Chondrocyte (in vitro differentiated cells): ENCODE measurements around the gene EPC1. TPM values are rescaled to one million over a fixed set of nuclear protein-coding genes. Genes with fewer than 3 reads are reported as not detected.

Experiments
- DNase-seq: peaks from one replicate; pipeline ENCODE4 v3.0.0; 2021; ENCODE audit warnings: mixed read lengths, low spot score
- H3K27ac Mint-ChIP-seq: one replicate; pipeline ENCODE4 v1.8.0; 2021; ENCODE audit warnings: mild to moderate bottlenecking, moderate library complexity, mixed read lengths; ENCODE audit not compliant: unreplicated experiment
- H3K27me3 Mint-ChIP-seq: 2 replicates; pipeline ENCODE4 v1.8.0; 2021; ENCODE audit warnings: low read depth, mixed read lengths
- H3K36me3 Mint-ChIP-seq: 2 replicates; pipeline ENCODE4 v1.8.0; 2021; ENCODE audit warnings: low read depth, mixed read lengths
- H3K4me1 Mint-ChIP-seq: 2 replicates; pipeline ENCODE4 v1.8.0; 2021; ENCODE audit warnings: low read depth, mild to moderate bottlenecking, mixed read lengths
- H3K4me3 Mint-ChIP-seq: one replicate; pipeline ENCODE4 v1.8.0; 2021; ENCODE audit warnings: mild to moderate bottlenecking, moderate library complexity, mixed read lengths; ENCODE audit not compliant: unreplicated experiment
- H3K9me3 Mint-ChIP-seq: 2 replicates; pipeline ENCODE4 v1.8.0; 2021; ENCODE audit warnings: low read depth, mixed read lengths
- total RNA-seq: library from RNA; stranded (reverse); gene quantifications from 3 replicates; pipeline ENCODE4 v1.2.1, GENCODE V29; 2021
- TF ChIP-seq, protein P1 (sequence below): fragments of 200-600 bp; sonication (generic); IDR thresholded peaks from 2 replicates; pipeline ENCODE4 v1.5.0; 2021; ENCODE audit warnings: antibody characterized with exemption, mild to moderate bottlenecking, moderate library complexity

The EPC1 gene
- total RNA-seq, 1 donor from 2014 or later = 22.0 TPM

DNA sequence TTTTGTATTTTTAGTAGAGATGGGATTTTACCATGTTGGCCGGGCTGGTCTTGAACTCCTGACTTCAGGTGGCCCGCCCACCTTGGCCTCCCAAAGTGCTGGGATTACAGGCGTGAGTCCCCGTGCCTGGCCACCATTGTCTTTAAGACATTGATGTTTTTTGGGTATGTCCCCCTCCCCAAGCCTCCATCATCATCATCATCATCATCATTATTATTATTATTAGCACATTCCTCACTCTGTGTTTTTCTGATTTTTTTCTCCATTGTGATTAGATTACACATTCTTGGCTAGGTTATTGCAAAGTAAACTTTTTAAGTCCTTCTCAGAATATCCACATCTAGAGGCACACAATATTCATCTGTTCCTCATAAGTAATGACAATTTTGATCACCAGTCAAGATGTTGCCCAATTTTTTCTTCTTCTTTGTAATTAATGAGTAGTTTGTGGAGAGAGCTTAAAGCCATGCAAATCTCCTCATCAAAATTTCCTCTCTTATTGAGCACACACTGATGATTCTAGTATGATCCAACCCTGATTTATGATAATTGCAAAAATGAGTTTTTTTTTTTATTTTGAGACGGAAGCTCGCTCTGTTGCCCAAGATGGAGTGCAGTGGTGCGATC lies 47.5 kb downstream of the EPC1 start:
- TF ChIP-seq, protein P1, sequence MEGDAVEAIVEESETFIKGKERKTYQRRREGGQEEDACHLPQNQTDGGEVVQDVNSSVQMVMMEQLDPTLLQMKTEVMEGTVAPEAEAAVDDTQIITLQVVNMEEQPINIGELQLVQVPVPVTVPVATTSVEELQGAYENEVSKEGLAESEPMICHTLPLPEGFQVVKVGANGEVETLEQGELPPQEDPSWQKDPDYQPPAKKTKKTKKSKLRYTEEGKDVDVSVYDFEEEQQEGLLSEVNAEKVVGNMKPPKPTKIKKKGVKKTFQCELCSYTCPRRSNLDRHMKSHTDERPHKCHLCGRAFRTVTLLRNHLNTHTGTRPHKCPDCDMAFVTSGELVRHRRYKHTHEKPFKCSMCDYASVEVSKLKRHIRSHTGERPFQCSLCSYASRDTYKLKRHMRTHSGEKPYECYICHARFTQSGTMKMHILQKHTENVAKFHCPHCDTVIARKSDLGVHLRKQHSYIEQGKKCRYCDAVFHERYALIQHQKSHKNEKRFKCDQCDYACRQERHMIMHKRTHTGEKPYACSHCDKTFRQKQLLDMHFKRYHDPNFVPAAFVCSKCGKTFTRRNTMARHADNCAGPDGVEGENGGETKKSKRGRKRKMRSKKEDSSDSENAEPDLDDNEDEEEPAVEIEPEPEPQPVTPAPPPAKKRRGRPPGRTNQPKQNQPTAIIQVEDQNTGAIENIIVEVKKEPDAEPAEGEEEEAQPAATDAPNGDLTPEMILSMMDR = no peak
- H3K27ac Mint-ChIP-seq = no peak overlapping the region
- H3K4me3 Mint-ChIP-seq = no peak overlapping the region
- DNase-seq = no peak
- H3K9me3 Mint-ChIP-seq = no peaks in the 10 kb centered on the region
- H3K36me3 Mint-ChIP-seq = peaks cover 6% of the 10 kb centered on the region
- H3K27me3 Mint-ChIP-seq = no peaks in the 10 kb centered on the region
- peaks cover 15% of the 10 kb centered on the region for H3K4me1 Mint-ChIP-seq

DNA sequence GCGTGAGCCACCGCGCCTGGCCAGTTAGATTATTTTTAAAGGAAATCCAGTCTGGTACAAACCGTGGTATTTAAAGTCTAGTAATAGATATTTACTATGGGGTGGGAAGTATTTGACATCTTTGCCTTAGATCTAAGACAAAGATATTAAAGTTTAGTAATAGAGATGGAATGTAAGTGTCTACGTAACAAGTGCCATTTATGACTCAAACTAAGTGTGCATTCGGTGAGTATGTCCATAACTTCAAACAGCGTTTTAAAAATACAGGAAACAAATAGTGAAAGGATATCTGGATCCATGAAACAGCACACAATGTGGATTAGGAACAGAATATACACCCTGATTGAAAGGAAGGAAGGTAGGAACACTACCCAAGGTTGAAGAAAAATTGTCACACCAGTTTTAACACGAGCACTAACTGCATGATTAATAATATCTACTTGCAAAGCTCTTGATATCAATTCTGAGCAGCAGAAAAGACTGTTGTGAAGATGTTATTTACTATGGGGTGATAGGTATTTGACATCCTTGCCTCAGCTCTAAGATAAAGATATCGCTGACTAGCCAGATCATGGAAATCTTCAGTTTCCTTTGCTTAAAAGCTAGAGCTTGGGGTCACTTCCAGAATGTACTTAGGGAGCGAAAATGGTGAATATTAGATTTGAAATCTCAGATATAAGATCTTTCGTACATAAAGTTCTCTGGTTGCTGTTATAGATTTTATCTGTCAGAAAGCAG lies 48.7 kb downstream of the EPC1 start:
- no peaks in the 10 kb centered on the region for H3K9me3 Mint-ChIP-seq

DNA sequence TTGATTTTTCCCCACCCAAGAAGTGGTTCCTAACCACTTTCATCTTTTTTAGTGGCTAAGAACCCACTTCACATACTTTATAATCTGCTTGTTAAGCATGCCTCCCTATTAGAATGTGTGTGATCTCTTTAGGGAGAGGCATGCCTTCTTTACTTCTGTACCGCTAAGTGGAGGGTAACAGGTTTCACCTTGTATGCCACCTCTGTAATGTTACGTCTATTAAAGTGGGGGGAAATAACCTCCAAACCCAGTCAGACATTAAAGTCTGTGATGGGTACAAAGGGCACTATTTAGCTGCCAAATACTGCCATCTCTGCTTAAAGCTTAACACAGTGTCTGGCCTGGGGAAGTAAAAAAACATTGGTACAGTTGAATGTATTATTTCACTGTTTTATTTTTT lies 51.9 kb downstream of the EPC1 start:
- TF ChIP-seq, protein P1 = no peak
- Mint-ChIP-seq H3K4me1 (peaks cover 15% of the 10 kb centered on the region), H3K27ac (no peak overlapping the region), H3K9me3 (no peaks in the 10 kb centered on the region), H3K36me3 (no peaks in the 10 kb centered on the region), H3K27me3 (no peaks in the 10 kb centered on the region), H3K4me3 (no peak overlapping the region)
- no peak for DNase-seq

More for the DNA sequence above, 48.7 kb downstream of the EPC1 start:
- DNase-seq = no peak
- Mint-ChIP-seq H3K27ac (peak overlapping the region; percentile 39), H3K4me3 (no peak overlapping the region), H3K4me1 (peaks cover 15% of the 10 kb centered on the region), H3K27me3 (no peaks in the 10 kb centered on the region), H3K36me3 (peaks cover under 1% of the 10 kb centered on the region)
- TF ChIP-seq, protein P1 = no peak

DNA sequence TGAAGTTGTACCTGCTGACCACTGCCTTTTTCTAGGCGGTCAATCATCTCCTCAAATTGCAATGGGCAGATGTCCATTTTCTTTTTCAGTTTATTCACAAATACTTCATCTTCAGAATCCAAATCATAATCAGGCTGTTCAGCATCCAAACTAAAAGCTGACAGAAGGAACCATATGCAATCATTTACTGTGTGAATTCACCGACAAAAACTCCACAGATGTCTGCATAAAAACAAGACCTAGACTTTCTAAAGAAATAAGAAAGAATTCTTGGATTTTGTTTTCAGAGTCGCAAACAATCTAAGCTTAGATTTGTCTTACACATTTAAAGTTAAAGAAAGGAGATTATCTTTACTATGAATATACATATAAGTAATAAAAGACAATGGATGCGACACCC lies 53.4 kb downstream of the EPC1 start:
- Mint-ChIP-seq H3K4me3 (no peak overlapping the region), H3K27me3 (no peaks in the 10 kb centered on the region), H3K36me3 (peaks cover 5% of the 10 kb centered on the region), H3K4me1 (peaks cover 8% of the 10 kb centered on the region), H3K9me3 (no peaks in the 10 kb centered on the region), H3K27ac (no peak overlapping the region)
- no peak for DNase-seq
- TF ChIP-seq, protein P1 = no peak

DNA sequence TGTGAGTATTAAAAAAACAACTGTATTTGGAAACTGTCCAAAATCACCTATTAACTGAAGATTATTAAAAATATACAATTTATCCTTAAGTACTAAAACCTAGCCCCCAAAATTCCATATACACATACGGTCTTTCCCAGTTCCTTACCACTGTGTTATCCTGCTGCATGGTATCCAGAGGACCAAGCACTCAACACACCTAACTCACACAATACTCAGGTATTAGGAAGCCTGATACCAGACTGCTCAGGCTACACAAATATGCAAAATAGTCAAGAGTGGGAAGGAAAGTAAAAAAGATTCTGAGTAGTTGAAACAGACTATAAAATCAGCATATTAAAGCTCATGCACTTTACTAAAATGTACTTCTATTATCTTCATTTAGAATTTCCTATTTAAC lies 67.2 kb downstream of the EPC1 start:
- Mint-ChIP-seq H3K36me3 (peaks cover 11% of the 10 kb centered on the region), H3K4me3 (no peak overlapping the region)

More for the DNA sequence above, 67.2 kb downstream of the EPC1 start:
- TF ChIP-seq, protein P1 = no peak
- H3K27me3 Mint-ChIP-seq = no peaks in the 10 kb centered on the region
- no peak for DNase-seq
- H3K27ac Mint-ChIP-seq = no peak overlapping the region
- H3K9me3 Mint-ChIP-seq = no peaks in the 10 kb centered on the region
- H3K4me1 Mint-ChIP-seq = peaks cover 8% of the 10 kb centered on the region
